Mammary epithelial cell (primary cell): ENCODE measurements around the gene CITED2.

ENCODE experiments used
- EZH2 ChIP-seq: IDR thresholded peaks from 2 replicates; pipeline ENCODE4 v1.6.1; 2012; ENCODE audit warnings: low read length, inconsistent platforms, borderline replicate concordance
- TF ChIP-seq, protein P1 (sequence below), 2 donors: IDR thresholded peaks in 1 of 2; conservative IDR thresholded peaks in 1 of 2; 2 replicates each; pipeline ENCODE4 v1.5.1; 2011 to 2012; ENCODE audit warnings: inconsistent platforms in 2 of 2, low read length in 2 of 2, mild to moderate bottlenecking in 2 of 2, control low read depth in 1 of 2, low read depth in 1 of 2; ENCODE audit not compliant: insufficient read depth in 1 of 2; ENCODE audit errors: extremely low read depth in 1 of 2

DNA sequence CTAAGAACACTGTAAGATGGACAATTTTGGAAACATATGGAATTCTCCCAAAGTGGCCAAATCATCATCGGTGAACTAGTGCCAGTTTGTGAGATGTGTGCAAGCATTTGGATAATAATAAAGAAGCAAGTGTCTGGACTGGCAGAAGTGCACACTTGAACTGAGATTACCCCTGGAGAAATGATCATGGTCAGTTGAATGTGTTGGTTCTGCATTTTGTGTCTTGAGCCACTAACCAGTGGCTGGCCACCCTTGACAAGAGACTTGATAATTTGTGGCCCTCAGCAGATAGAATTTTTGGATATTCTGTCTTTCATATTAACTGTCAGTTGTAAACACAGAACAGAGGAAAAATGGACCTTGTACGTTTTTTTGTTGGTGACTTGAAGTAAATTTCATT, 37.4 kb downstream of the CITED2 start:
- no peak for TF ChIP-seq EZH2
- TF ChIP-seq, protein P1, sequence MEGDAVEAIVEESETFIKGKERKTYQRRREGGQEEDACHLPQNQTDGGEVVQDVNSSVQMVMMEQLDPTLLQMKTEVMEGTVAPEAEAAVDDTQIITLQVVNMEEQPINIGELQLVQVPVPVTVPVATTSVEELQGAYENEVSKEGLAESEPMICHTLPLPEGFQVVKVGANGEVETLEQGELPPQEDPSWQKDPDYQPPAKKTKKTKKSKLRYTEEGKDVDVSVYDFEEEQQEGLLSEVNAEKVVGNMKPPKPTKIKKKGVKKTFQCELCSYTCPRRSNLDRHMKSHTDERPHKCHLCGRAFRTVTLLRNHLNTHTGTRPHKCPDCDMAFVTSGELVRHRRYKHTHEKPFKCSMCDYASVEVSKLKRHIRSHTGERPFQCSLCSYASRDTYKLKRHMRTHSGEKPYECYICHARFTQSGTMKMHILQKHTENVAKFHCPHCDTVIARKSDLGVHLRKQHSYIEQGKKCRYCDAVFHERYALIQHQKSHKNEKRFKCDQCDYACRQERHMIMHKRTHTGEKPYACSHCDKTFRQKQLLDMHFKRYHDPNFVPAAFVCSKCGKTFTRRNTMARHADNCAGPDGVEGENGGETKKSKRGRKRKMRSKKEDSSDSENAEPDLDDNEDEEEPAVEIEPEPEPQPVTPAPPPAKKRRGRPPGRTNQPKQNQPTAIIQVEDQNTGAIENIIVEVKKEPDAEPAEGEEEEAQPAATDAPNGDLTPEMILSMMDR (conservative IDR thresholded peaks at IDR 0.05 in 1 of 2, IDR thresholded peaks at IDR 0.05 in 1 of 2; ENCODE audit: extremely low read depth in 1 of 2, insufficient read depth in 1 of 2, low read depth in 1 of 2, low read length in 2 of 2): no peak
